ENCODE results near the gene PPP1R1B.
A peak's percentile ranks its signal among the peaks of the same experiment; 100 is the strongest.

PPP1R1B gene

DNA sequence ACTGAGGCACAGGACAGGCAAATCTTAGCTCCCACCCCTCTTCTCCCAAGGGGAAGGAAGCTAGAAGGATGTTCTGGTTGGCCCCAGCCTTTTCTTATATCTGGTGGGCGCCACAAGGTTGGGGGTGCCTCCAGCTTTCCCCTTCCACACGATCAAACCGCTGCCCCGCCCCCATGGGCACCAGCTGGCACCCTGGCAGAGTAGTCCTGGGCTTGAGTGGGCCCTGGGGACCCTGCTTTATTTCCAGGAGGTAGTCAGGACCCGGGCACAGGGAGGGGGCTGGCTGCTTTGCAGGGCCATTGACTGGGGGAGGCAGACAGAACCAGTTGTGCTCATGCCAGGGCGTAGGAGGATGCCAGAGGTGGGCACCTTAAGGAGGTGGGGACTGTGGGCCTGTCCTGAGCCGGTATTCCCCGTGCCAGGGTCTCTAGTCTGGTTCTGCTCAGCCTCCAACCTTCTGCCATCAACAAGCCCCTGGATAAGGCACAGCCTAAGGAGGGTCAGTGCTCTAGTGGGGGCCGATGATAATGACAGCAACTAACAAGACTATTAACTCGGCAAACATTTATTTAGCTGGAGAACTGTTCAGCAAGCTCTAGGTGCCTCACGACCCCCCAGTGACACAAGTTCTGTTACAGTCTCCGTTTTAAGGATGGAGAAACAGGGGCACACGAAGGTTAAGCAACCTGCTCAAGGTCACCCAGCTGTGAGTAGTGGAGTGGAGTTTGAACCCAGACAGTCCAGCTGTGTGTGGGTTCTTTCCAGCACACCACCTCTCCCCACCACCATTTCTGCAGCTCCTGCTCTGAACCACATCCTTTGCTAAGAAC, 7.6 kb upstream of the PPP1R1B start:
- no peak for TF ChIP-seq CTCF (conservative IDR thresholded peaks at IDR 0.05; ENCODE audit: low read depth)
- no peak for DNase-seq (ENCODE audit: low spot score)
- ChIA-PET POLR2A (ENCODE audit: low non-redundant PET) (interaction anchor here (1.3 kb wide), 1 partner anchor 45 kb away, joined by 4 read pairs; no protein-coding TSS in a partner anchor), CTCF (interaction anchor here (0.6 to 1.9 kb wide), 8 partner anchors 11 to 413 kb away, joined by 3 to 6 read pairs (median 4); partner anchors contain the start of genes PNMT and PSMD3)
- H3K27ac ChIP-seq = peak overlapping the region; percentile 80

DNA sequence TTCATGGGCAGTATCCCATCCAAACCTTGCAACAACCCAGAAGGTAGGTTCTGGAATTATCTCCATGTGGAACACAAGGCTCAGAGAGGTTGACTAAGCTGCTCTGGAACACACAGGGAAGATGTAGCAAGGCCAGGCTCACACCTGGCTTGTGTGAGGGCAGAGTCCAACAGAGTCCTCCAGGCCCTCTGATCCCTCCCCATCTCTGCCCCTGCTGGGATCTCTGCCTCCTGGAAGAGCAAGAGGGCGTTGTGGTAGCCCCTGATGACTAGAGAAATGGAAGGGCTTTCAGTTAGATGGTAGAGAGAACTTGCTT, 7.0 kb upstream of the PPP1R1B start:
- ChIA-PET POLR2A (ENCODE audit: low non-redundant PET) (interaction anchor here (1.3 kb wide), 1 partner anchor 46 kb away, joined by 4 read pairs; no protein-coding TSS in a partner anchor), CTCF (interaction anchor here (0.6 to 1.3 kb wide), 3 partner anchors 86 to 361 kb away, joined by 3 to 4 read pairs (median 4); partner anchors contain the start of gene PSMD3)
- H3K27ac ChIP-seq = peak overlapping the region; percentile 80; the same call in 1 of the 2 replicates
- no peak for TF ChIP-seq CTCF (conservative IDR thresholded peaks at IDR 0.05; ENCODE audit: low read depth)
- no peak for DNase-seq (ENCODE audit: low spot score)

- TF ChIP-seq CTCF (conservative IDR thresholded peaks at IDR 0.05; ENCODE audit: low read depth) = peak; percentile 98
- DNase-seq (ENCODE audit: low spot score) = peak; percentile 80
- ChIA-PET CTCF (interaction anchor here (0.5 to 5.0 kb wide), 52 partner anchors 10 to 991 kb away, joined by 3 to 66 read pairs (median 4); partner anchors contain the start of genes ERBB2, GSDMB, IKZF3 and PGAP3), POLR2A (ENCODE audit: low non-redundant PET) (no interaction called here)
- peak overlapping the region; percentile 23 for H3K27ac ChIP-seq
Measured at GRCh38 chr17:39621523-39622379, 5.0 kb upstream of the PPP1R1B start.

GRCh38 chr17:39622380-39623006, 4.3 kb upstream of the PPP1R1B start:
- CTCF ChIA-PET = interaction anchor here (0.5 to 5.0 kb wide), 23 partner anchors 11 to 418 kb away, joined by 3 to 66 read pairs (median 5); partner anchors contain the start of gene IKZF3
- peak overlapping the region; percentile 23 for H3K27ac ChIP-seq
- POLR2A ChIA-PET (ENCODE audit: low non-redundant PET) = no interaction called here
- DNase-seq (ENCODE audit: low spot score) = no peak
- no peak for TF ChIP-seq CTCF (conservative IDR thresholded peaks at IDR 0.05; ENCODE audit: low read depth)

GRCh38 chr17:39623356-39623950, 3.3 kb upstream of the PPP1R1B start:
- no peak overlapping the region for H3K27ac ChIP-seq
- POLR2A ChIA-PET (ENCODE audit: low non-redundant PET) = no interaction called here
- peak; percentile 68 for DNase-seq (ENCODE audit: low spot score)
- peak; percentile 93 for TF ChIP-seq CTCF (conservative IDR thresholded peaks at IDR 0.05; ENCODE audit: low read depth)
- CTCF ChIA-PET = interaction anchor here (0.6 to 5.0 kb wide), 29 partner anchors 9 to 700 kb away, joined by 3 to 66 read pairs (median 4); partner anchors contain the start of genes ERBB2 and PNMT

Measured in RWPE1 (cell line).